HG02970 (cell line): Measurements from ENCODE around the gene PAX5.

Experiments used
- ATAC-seq: cut with Tn5 transposase; IDR thresholded peaks from one replicate; pipeline ENCODE4 v1.9.1; 2021; ENCODE audit warnings: mild to moderate bottlenecking, moderate library complexity, moderate number of reproducible peaks; ENCODE audit not compliant: unreplicated experiment, low FRiP score

Gene PAX5

DNA sequence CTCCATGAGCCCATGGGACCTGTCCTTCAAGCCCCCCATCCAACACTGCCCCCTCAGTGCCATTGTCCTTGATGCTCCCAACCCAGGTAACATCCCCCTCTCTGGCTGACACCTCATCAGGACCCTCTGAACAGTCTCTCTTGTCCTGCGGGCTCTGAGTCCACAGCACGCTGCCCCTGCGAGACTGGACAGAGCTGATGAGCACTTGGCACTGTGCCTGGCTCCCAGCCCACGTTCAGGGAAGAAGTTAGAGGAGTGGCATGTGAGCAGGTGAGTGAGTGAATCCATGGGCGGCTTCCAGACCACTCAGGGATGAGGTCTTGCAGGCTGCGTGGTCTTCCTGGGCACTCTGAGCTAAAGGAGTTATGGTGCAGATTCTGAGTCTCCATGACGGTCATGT, 70.7 kb downstream of the PAX5 start:
- no peak for ATAC-seq

DNA sequence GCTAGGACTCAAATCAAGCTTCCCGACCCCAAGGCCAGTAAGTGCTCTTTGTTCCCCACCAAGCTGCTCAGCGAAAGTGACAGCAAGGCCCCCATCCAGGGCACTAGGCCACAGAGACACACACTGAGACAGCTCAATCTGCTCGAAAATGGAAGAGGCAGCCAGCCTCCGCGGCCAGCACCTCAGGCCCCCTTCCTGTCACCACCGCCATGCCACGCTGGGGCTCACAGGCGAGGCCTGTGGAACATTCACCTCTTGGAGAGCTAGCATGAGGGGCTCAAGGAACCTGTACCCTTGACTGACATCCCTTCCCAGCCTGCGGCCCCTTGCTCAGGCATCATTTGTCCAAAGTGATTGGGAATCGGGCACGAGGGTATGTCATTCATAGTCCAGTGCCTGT, 71.4 kb downstream of the PAX5 start:
- no peak for ATAC-seq

DNA sequence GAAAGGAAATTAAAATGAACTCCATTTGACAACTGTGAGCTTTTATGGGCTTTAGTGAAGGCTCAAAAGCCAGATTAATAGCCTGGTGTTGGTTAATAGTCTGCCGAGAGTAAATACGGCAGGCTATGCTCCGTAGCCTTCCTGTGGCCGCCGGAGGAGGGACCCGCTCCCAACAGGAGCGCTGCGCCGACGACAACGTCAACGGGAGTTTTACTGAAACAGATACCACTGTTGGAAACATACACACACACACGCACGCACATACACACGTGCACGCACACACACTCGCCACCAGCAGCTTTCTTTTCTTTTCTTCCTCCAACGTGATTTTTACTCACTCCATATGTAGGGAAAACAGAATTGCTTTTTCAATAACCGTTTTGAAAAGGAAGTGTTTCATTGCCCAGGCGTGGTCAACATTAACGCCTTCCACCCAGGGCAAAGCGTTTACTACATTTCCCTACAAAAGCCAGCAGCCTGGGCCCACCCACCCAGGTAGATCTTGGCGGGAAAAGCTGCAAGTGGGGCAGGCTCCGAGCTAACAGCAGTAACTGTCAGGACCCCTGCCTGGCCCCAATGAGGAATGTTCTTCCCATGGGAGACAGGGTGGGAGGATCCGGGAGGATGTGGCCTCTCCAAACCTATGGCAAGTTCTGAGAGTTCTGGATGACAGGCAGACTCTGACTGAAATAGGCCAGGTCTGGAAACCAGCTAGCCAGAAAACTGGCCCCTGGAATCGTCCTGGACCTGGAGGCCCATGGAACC, 72.3 kb downstream of the PAX5 start:
- ATAC-seq: no peak

DNA sequence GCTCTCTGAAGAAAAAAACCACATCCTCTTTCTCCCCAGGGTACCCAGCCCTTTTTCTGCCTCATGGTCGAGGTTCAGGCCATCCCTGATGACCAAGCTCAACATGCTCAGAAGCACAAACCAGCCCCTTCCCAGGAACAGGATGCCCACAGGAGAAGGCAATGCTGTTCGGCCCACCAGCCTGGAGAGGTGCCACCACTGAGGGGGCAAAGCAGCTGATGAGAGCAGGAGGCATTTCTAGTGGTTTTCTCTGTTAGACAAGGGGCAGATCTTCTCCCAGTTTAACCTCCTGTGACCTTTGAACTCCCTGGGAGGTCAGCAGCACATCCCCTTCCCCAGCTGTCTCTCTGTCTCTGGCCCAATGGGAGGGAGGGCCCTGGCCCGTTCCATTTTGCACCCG, 73.0 kb downstream of the PAX5 start:
- ATAC-seq: no peak

DNA sequence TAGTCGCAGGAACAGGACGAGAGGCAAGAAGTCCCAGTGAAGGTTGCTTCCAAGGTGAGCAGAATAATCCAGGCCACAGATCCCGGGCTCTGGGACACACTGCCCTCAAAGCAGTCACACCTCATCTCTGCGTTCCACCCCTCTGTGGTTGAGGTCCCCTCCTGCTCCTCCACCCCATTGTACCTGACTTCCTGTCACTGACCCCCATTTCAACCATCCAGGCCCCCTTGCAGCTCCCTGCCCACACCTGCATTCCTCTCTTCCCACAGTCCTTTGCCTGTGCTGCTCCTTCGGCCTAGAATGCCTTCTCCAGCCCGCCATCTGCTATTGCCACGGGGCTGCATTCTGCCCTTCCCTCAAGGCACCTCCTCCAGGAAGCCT, 73.5 kb downstream of the PAX5 start:
- no peak for ATAC-seq

DNA sequence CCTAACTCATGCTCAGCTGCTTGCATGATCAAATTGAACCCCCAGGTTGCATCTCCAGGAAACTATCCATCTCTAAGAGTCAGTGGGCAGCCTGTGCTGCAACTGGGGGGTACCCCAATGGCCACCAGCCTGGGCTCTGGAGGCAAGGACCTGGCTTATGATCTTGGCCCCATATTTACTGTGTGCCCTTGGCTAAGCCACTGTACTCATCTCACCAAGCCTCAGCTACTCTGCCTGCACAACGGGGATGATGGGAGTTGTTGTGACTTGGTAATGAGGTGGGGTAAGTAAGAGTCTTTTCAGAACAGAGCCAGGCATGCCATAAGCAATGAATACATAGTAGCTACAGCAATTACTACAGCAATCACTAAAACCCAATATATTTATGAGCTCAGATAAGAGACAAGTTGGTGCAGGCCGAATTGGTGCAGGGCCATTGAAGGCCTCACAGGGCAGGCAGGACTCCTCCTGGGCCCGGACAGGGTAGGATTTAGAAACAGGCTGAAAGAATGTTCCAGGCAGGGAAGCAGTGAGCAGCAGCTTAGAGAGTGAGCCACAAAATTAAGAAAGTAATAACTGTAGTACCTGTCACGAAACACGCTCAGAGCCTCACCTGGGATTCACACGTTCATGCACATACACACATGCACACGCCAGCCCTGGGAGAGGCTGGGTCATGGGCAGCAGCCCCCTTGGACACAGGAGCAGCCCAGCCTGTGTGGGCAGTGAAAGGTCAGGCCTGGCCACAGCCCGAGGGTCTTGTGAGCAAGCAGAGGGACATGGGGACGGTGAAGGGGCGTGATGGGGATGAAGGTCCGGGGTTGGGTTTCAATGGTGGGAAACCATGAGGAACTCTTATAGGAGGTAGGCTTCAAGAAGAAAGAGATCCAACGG, 74.1 kb downstream of the PAX5 start:
- ATAC-seq: no peak

DNA sequence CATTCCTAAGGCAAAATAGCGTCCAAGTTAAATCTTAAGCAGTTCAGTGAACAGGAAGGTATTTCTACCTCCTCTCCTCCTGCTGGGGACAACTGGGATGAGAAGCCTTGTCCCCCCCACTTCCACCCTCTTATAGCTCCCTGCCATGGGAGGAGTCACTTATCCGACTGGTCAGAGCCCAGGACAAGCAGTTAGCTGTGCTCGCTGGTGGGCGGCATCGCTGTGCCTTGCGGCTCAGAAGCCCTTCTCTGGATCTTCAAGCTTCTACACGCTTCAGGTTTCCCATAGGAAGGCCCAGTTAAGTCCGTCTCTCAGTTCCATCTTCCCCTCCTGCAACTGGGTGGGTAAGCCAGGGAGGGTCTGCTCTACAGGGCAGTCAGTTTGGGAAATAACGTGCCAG, 77.2 kb downstream of the PAX5 start:
- ATAC-seq: no peak

DNA sequence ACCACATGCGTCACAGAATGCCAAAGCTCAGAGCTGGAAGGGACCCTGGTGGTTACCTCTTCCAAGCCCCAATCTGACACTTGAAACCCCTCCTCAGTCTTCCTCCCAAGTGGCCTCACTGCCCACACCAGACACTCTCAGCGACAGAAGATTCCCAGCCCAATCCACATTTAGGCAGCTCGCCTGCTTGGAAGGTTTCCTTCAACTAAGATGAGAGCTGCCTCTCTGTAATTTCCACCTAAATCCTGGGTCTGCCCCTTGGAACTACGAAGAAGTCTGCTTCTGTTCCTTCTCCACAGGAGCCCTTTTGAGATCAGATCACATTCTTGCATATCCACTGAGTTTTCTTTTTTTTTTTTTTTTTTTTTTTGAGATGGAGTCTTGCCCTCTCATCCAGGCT, 83.7 kb downstream of the PAX5 start:
- ATAC-seq: no peak

DNA sequence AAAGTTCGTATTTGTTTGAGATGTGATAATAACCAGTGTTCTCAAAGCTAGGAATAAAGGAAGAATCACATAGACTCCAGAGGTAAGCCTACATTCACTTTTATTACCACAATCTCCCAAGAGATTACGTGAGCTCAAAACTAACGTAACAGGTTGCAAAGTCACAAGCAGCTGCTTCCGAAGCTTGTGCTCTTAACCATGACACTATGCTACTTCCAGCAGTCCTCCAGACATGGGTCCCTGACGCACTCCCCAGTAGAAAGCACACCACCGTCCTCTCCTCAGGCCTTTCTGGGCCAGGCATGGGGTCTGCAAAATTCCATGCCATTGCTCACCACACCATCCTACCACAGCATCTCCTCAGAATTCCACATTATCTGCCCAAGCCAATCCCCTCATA, 84.6 kb downstream of the PAX5 start:
- ATAC-seq: no peak

DNA sequence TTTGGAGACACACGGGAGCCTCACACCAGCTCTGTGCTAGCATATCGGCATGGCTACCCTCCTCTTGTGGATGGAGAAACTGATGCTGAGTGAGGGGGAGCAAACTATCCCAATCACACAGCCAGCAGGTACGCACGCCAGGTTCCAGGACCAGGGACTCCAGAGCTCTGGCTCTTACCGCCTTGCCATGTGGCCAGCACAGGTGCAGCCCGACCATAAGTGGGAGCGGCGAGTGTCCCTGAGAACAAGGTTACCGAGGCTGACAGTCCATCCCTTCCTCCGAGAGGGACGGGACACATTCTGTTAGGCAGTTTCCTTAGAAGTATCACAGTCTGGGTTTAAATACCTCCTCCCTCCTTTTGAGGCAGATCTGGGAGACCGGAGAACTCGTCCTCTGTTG, 86.0 kb downstream of the PAX5 start:
- ATAC-seq: no peak

DNA sequence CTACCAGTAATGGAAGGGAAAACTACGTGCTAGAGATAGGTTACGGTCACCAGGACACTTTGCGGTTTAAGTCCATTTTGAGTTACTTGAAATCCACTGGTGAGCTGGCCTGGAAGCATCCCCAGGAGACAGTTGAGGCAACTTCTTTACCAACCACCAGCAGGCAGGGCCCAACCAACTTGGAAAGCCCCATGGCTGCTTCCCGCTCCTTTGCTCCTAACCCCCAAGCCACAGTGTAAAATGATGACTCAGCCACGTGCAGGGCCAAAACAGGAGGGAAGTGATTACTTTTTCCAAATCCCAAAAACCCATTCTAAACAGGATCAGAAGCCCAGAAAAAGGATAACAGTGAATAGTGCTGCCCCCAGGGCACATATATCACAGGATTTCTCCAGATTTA, 87.4 kb downstream of the PAX5 start:
- no peak for ATAC-seq

DNA sequence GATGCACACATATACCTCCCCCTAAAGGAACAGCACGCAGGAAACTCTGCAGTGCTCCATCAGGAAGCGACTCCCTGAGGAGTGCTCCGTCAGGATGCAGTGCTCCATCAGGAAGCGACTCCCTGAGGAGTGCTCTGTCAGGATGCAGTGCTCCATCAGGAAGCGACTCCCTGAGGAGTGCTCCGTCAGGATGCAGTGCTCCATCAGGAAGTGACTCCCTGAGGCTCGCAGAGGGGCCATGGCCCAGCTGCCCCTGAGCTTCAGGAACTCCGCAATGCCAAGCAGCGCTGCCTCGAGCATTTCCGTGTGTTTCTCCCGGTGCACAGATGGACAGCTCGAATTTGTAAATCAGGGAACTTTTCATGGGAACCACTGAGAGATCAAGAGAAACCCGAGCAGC, 88.1 kb downstream of the PAX5 start:
- no peak for ATAC-seq

DNA sequence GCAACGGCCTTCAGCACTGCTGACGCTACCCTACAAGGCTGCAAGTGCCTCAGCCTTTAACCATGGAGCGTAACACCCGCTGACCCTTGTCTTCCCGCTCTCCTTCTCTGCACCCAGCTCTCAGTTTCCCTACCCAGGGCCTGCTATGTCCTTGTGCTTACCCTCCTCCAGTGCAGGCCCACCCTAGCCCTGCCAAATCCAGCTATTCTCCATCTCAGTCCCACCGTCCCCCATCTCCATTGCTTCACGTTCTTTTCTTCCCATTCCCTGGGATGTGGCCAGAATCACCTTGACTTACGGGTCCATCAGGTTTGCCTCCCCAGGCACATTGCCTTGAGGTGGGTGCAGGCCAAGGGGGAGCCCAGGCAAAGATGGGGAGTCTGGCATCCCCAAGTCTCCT, 91.2 kb downstream of the PAX5 start:
- ATAC-seq: no peak

DNA sequence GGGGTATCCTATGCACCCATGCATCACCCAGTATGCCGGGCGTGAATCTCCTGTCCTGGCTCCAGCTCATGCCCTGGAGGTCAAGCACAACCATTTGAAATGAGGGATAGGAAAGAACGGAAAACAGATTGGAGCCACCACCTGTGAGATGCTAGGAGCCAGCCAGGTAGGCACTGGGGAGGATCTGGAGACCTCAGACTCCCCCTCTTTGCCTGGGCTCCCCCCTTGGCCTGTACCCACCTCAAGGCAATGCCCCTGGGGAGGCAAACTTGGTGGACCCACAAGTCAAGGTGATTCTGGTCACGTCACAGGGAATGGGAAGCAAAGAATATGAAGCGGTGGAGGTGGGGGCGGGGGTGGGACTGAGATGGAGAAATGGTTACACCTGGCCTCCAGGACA, 92.6 kb downstream of the PAX5 start:
- ATAC-seq: no peak

DNA sequence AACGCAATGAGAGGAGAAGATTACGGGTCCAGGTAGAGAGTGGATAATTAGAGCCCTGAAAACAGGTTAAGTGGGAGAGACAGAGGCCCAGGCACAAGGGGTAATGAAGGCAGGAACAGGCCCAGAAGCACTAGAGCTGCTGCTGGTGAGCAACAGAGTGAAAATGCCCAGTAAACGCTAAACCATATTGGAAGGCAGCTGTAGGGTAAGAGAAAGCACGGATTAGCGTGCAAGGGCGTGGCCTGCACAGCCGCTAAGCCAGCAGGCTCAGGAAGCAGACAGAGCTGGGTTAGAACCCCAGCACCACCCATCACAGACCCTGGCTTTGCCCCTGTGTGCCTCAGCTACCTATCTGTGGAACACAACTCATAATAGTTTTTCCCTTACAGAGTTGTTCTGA, 93.2 kb downstream of the PAX5 start:
- ATAC-seq: no peak

DNA sequence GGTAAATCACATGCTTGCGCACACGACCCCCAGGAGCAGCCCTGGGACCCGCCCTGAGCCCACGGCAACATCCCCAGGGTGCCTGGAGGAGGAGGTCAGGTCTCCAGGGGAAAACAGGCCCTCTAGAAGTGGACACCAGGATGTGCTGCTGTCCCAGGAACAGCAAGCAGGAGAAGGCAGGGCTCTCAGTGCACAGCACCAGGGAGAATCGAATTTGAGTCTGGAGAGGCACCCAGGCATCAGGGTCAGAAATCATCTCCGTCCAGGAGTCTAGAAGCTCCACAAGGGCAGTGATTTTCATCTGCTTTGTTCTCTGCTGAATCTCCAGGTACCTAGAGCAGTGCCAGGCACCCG, 93.6 kb downstream of the PAX5 start:
- ATAC-seq: no peak

DNA sequence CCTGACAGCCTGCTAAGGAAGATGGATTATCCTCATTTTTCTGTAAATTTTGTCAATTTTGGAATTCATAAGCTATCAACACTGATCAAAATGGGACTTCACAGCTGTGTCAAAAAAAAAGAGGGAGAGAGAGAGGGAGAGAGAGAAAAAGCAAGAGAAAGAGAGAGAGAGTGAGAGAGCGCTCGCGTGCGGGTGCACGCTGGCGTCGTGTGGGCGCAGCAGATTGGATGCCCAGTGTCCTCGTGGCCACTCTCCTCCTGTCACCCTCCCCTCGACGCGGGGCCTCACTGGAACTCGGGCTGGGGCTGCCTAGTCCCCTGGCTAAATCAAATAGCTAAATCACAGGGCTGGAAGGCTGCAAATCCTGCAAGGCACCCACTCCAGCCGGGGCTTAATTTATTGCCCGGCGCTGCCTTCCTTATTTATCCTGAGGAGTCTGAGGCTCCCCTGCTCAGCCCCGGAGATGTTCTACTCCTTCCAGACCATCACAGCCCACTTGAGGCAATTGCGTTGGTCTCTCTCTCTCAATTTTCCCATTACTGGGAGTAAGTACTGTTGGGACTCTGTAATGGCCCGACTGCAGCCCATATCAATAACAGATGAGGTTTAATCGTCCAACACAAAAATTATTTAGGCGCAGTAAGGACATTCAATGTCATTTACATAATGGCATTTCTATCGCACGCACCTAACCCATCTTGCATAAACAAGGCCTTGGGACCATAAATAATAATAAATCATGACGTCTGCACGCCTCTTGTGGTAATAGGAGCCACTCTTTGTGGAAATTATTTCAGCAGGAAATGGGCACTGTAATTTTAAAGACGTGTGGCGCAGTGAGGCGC, 94.2 kb downstream of the PAX5 start:
- no peak for ATAC-seq

DNA sequence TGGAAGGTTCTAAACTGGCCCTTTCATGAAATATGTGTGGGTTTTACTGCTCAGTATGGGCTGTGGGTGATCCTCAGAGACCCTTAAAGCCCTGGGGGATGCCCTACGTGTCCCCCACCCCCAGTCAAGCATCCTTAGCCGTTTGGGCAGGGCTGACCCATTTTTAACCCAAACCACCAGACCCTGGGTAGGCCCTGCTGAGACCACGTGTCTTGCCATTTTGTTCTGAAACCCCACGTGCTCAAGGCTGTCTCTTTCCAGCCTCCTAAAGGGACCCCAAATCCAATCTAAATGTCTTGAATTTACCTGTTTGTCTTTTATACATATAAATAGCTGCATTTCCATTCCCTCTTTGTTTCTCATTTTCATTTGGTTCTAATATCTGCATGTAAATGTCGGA, 94.9 kb downstream of the PAX5 start:
- ATAC-seq: no peak

DNA sequence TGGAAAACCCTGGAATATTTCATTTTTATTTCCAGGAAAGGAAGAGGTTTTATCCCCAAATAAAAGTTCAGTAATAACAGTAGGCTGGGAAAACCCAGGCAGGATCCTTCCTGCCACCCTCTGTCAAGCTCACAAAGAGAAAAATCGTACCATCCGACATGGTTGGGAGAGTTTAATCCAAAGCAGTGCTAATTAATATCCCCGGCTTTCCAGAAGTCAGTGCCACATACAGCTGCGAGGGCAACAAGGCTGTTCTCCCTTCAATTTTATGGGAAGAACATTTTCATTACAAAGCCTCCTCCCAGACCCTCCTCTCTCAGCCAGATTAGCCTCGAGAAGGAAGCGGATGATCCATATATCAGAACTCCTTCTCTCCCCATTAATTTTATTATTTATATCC, 95.5 kb downstream of the PAX5 start:
- no peak for ATAC-seq

DNA sequence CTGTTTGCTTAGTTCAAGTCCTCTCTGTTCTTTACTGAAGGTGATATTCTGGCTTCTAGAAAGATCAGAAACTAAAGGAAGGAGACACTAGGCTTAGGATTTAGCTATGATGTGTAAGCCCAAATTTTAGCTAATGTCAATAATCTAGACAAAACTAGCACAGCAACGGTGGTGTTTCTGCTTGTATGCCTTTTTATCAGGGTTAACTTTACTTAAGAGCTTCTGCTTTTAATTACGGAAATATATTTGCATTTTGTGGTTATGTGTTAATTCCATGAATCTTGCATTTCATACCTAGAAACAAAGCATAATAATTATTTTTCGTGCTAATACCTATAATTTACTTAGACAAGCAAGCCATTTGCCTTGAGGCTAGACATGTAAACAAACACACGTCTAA, 96.1 kb downstream of the PAX5 start:
- no peak for ATAC-seq

DNA sequence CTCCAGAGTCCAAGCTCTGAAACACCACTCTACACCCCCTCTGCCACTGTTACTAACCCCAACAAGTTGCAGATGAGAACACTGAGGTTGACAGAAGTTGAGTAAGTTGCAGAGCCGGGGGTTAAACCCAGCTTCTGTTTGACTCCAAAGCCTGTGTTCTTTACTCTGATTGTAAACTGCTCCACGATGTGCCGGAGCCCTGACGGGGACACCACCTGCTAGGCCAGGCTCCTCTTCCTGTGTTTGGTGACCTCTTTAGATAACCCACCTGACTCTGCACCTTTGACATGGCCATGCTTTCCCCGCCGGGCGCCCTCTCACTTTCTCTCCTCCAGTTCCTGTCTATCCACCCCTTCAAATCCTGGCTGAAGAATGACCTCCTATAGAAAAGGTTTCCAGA, 96.7 kb downstream of the PAX5 start:
- ATAC-seq: no peak
